Testis (tissue), 3 donors: ENCODE measurements around the gene NBEA. TPM values are rescaled to one million over a fixed set of nuclear protein-coding genes. Genes with fewer than 3 reads are reported as not detected.

Source experiments
- DNase-seq: peaks from one replicate; pipeline ENCODE4 v3.0.0-alpha.2; 2019
- H3K27ac ChIP-seq, 2 donors: fragments of 200-600 bp; sonication (generic); one replicate each; pipeline ENCODE4 v1.5.1; 2019
- H3K27me3 ChIP-seq: fragments of 200-600 bp; sonication (generic); one replicate; pipeline ENCODE4 v1.5.1; 2019
- H3K36me3 ChIP-seq: fragments of 200-600 bp; sonication (generic); one replicate; pipeline ENCODE4 v1.5.1; 2017; ENCODE audit warnings: low read depth; ENCODE audit errors: missing control alignments
- H3K4me1 ChIP-seq: fragments of 200-600 bp; sonication (generic); one replicate; pipeline ENCODE4 v1.5.1; 2019
- H3K4me3 ChIP-seq, 2 donors: fragments of 200-600 bp; sonication (generic); one replicate each; pipeline ENCODE4 v1.5.1; 2017 to 2019
- H3K9me3 ChIP-seq: fragments of 200-600 bp; sonication (generic); one replicate; pipeline ENCODE4 v1.5.1; 2017
- POLR2A ChIP-seq: fragments of 450-650 bp; IDR thresholded peaks from one replicate; pipeline ENCODE4 v1.6.1; 2017; ENCODE audit warnings: antibody characterized with exemption, mild to moderate bottlenecking, moderate library complexity
- whole genome bisulfite sequencing, 2 donors: methylation state at CpG; one replicate each; pipeline ENCODE4 v1.1.5; 2018; 5-methylcytosine and 5-hydroxymethylcytosine counted together
- intact Hi-C: fragments of 100-400 bp; cut with DNase I; formaldehyde crosslinking; loops from one replicate; pipeline ENCODE4 v1.15.1; 2023; ENCODE audit warnings: low total_unique reads
- polyA plus RNA-seq: library from polyadenylated mRNA; stranded (reverse); fragments of 350-450 nt; fragmentation: Illumina TruSeq; extraction: RNeasy Lipid Tissue Mini Kit (QIAGEN cat#74804); gene quantifications from one replicate; pipeline ENCODE4 v1.2.3, GENCODE V29; 2014; ENCODE audit warnings: low read depth, low replicate concordance; ENCODE audit not compliant: insufficient read depth
- total RNA-seq, 2 donors: library from RNA; depleted of rRNA; stranded (reverse); fragments of >200 nt; gene quantifications; one replicate each; pipeline ENCODE4 v1.2.3, GENCODE V29; 2016
- TF ChIP-seq, protein P1 (sequence below), 3 experiments: fragments of 450-650 bp in 2 of 3; fragments of 200-600 bp in 1 of 3; sonication (generic) in 1 of 3; IDR thresholded peaks; one replicate each; pipeline ENCODE4 v1.5.1; 2016 to 2019; ENCODE audit warnings: antibody characterized with exemption in 3 of 3, mild to moderate bottlenecking in 2 of 3, moderate library complexity in 1 of 3

The NBEA gene
- total and polyA plus RNA-seq, 3 donors from 2014 or later, result 8.6 to 22.2 (median 18.3) TPM

GRCh38 chr13:35712907-35713761 lies 771.1 kb downstream of the NBEA start:
- no peaks in the 10 kb centered on the region for H3K9me3 ChIP-seq
- no peaks in the 10 kb centered on the region for H3K36me3 ChIP-seq
- no peak for DNase-seq
- no peak overlapping the region for H3K27ac ChIP-seq
- TF ChIP-seq, protein P1, sequence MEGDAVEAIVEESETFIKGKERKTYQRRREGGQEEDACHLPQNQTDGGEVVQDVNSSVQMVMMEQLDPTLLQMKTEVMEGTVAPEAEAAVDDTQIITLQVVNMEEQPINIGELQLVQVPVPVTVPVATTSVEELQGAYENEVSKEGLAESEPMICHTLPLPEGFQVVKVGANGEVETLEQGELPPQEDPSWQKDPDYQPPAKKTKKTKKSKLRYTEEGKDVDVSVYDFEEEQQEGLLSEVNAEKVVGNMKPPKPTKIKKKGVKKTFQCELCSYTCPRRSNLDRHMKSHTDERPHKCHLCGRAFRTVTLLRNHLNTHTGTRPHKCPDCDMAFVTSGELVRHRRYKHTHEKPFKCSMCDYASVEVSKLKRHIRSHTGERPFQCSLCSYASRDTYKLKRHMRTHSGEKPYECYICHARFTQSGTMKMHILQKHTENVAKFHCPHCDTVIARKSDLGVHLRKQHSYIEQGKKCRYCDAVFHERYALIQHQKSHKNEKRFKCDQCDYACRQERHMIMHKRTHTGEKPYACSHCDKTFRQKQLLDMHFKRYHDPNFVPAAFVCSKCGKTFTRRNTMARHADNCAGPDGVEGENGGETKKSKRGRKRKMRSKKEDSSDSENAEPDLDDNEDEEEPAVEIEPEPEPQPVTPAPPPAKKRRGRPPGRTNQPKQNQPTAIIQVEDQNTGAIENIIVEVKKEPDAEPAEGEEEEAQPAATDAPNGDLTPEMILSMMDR (IDR thresholded peaks at IDR 0.05), result no peak
- no peak for TF ChIP-seq POLR2A
- no peaks in the 10 kb centered on the region for H3K27me3 ChIP-seq
- H3K4me3 ChIP-seq, result no peak overlapping the region
- intact Hi-C loops, result no loop called here
- WGBS, 2 donors, result 72 to 75% methylated on average over 11 of the region's 11 CpGs
- no peaks in the 10 kb centered on the region for H3K4me1 ChIP-seq

DNA sequence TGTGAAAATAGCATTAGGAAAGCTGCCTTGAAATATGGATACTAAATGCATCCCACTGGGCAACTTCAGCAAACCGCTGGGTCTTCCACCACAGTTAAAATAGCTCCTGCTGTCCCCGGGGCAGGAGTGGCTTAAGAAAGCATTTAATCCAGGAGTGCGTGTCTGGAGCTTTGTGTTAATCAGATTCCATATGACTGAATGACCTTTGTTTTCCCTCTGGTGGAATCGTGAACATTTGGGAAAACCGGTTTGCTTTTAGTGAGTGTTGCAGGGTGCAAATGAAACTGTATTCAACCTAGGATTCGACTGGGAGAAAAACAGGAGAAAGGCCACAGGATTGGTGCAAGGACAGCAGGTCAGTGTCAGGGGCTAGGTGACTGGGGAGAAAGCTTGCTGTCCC lies 772.1 kb downstream of the NBEA start:
- no peak overlapping the region for H3K27ac ChIP-seq
- no peak for DNase-seq

DNA sequence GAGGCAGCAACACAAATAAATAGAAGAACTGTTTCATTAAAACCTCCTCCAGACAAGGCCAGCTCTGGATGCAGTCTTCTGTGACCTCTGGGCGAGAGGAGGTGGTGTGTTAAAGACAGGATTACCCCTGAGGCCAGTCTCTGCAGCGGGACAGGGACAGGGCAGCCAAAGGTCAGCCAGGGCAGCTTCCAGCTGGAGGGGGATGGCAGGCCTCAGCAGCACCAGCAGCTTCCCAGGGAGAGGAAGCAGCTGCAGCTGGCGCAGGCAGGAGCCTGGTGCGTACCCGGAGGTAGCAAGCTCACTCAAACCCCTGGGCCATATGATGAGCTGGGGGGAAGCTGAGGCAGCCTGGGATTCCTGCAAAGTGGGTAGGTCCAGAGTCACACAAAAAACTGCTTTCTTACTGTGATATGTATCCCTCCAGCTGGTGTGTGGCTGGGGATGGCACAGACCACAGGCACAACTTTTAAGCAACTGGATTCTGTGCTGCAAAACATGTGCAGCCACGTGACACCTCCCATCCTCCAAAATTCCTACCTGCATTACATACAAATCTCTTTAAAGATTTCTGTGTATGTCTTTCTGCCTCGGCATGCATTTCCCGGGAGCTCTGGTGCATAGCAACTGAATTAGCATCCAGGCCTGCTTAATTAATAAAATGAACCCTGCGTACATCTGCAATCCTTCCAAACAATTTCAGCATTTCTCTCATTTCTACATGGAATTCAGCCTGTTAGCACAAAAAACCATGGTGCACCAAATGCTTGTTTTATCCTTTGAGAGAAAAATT lies 772.7 kb downstream of the NBEA start:
- no peaks in the 10 kb centered on the region for H3K4me1 ChIP-seq
- no peaks in the 10 kb centered on the region for H3K9me3 ChIP-seq
- DNase-seq, result no peak
- H3K4me3 ChIP-seq, result no peak overlapping the region
- H3K27ac ChIP-seq, result no peak overlapping the region
- H3K27me3 ChIP-seq, result no peaks in the 10 kb centered on the region
- intact Hi-C loops, result no loop called here
- WGBS, 2 donors, result 75 to 76% methylated on average over 9 of the region's 9 CpGs
- no peak for TF ChIP-seq POLR2A
- TF ChIP-seq, protein P1 (IDR thresholded peaks at IDR 0.05), result no peak
- H3K36me3 ChIP-seq, result no peaks in the 10 kb centered on the region

More for the DNA sequence above, 772.1 kb downstream of the NBEA start:
- H3K4me3 ChIP-seq, result no peak overlapping the region
- no peak for TF ChIP-seq POLR2A
- TF ChIP-seq, protein P1 (IDR thresholded peaks at IDR 0.05), result no peak
- WGBS, 2 donors, result 81 to 84% methylated on average over 6 of the region's 6 CpGs
- no peaks in the 10 kb centered on the region for H3K27me3 ChIP-seq
- H3K4me1 ChIP-seq, result no peaks in the 10 kb centered on the region
- H3K9me3 ChIP-seq, result no peaks in the 10 kb centered on the region
- H3K36me3 ChIP-seq, result no peaks in the 10 kb centered on the region
- intact Hi-C loops, result no loop called here

DNA sequence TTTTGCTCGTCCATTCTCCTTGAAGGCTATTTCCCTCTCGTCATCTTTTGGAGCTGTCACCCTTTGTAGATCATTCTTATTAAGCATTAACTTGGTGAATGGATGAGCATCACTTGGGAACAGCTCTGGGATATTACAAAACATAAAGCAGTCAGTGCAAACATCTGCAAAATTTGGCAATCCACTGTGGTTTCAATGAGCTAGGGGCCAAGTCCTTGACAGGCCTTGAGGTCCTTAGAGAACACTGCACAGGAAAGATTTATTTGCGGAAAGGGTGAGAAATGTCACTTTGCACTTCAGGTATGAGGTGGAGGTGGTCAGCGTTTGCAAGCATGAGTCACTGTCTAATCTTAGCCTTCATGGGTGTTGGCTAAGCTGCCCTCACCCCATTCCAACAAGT lies 774.1 kb downstream of the NBEA start:
- no peaks in the 10 kb centered on the region for H3K9me3 ChIP-seq
- H3K36me3 ChIP-seq, result no peaks in the 10 kb centered on the region
- TF ChIP-seq POLR2A, result no peak
- TF ChIP-seq, protein P1 (IDR thresholded peaks at IDR 0.05), result no peak
- H3K27me3 ChIP-seq, result no peaks in the 10 kb centered on the region
- no peak overlapping the region for H3K27ac ChIP-seq
- intact Hi-C loops, result no loop called here
- DNase-seq, result no peak
- H3K4me1 ChIP-seq, result no peaks in the 10 kb centered on the region
- H3K4me3 ChIP-seq, result no peak overlapping the region
- 72 to 74% methylated on average over 4 of the region's 4 CpGs for WGBS, 2 donors
